Measurements from ENCODE around the gene KAT2B.

- no peak for TF ChIP-seq CTCF (IDR thresholded peaks at IDR 0.05; ENCODE audit: low read depth, low read length, missing input control)
- TF ChIP-seq RXRA (IDR thresholded peaks at IDR 0.05) = no peak
- TF ChIP-seq JUND (IDR thresholded peaks at IDR 0.05) = no peak
- no peak for TF ChIP-seq REST (IDR thresholded peaks at IDR 0.05)
- TF ChIP-seq TAF1 (conservative IDR thresholded peaks at IDR 0.05) = no peak
- TF ChIP-seq GABPA (IDR thresholded peaks at IDR 0.05 in 1 of 2, conservative IDR thresholded peaks at IDR 0.05 in 1 of 2) = no peak
- TF ChIP-seq YY1 (IDR thresholded peaks at IDR 0.05) = no peak
- TF ChIP-seq MAX (IDR thresholded peaks at IDR 0.05) = no peak
- no peak for TF ChIP-seq RAD21 (IDR thresholded peaks at IDR 0.05)
- TF ChIP-seq HNF4G (IDR thresholded peaks at IDR 0.05) = no peak
Measured at GRCh38 chr3:19994796-19995195, 45.5 kb upstream of the KAT2B start.
